ENCODE measurements around the gene HOXB2.

The HOXB2 gene

GRCh38 chr17:48590607-48591161 lies 45.8 kb upstream of the HOXB2 start:
- TF ChIP-seq CTCF (conservative IDR thresholded peaks at IDR 0.05; ENCODE audit: low read depth, low read length): no peak
- DNase-seq (ENCODE audit: low read depth): no peak
- H3K4me3 ChIP-seq (ENCODE audit: low read depth, low read length): no peak overlapping the region

GRCh38 chr17:48589831-48590606 lies 45.1 kb upstream of the HOXB2 start, which contains the start of gene HOXB3:
Gene HOXB3, minus strand, starts transcription at chr17:48590241. Its CDS starts 37,767 bp downstream, at chr17:48552474.
- no peak within 1 kb of the TSS for H3K4me3 ChIP-seq (ENCODE audit: low read depth, low read length)
- no peak for DNase-seq (ENCODE audit: low read depth)
- TF ChIP-seq CTCF (conservative IDR thresholded peaks at IDR 0.05; ENCODE audit: low read depth, low read length): no peak

- no peak for DNase-seq (ENCODE audit: low read depth)
- H3K4me3 ChIP-seq (ENCODE audit: low read depth, low read length): no peak overlapping the region
- no peak for TF ChIP-seq CTCF (conservative IDR thresholded peaks at IDR 0.05; ENCODE audit: low read depth, low read length)
Observed at GRCh38 chr17:48589060-48589830, 44.3 kb upstream of the HOXB2 start.

- TF ChIP-seq CTCF (conservative IDR thresholded peaks at IDR 0.05; ENCODE audit: low read depth, low read length): no peak
- no peak overlapping the region for H3K4me3 ChIP-seq (ENCODE audit: low read depth, low read length)
- no peak for DNase-seq (ENCODE audit: low read depth)
Observed at GRCh38 chr17:48588528-48588927, 43.6 kb upstream of the HOXB2 start.

GRCh38 chr17:48588074-48588415 lies 43.1 kb upstream of the HOXB2 start:
- no peak for TF ChIP-seq CTCF (conservative IDR thresholded peaks at IDR 0.05; ENCODE audit: low read depth, low read length)
- DNase-seq (ENCODE audit: low read depth): no peak
- H3K4me3 ChIP-seq (ENCODE audit: low read depth, low read length): no peak overlapping the region

GRCh38 chr17:48587276-48588073 lies 42.6 kb upstream of the HOXB2 start:
- no peak overlapping the region for H3K4me3 ChIP-seq (ENCODE audit: low read depth, low read length)
- TF ChIP-seq CTCF (conservative IDR thresholded peaks at IDR 0.05; ENCODE audit: low read depth, low read length): no peak
- no peak for DNase-seq (ENCODE audit: low read depth)
